Thymus (tissue), 11 donors: ENCODE data around the gene M6PR. TPM values are rescaled to one million over a fixed set of nuclear protein-coding genes. Genes with fewer than 3 reads are reported as not detected.
"Not testable (repeated sequence)": the region's sequence is repeated elsewhere in the genome, so short reads cannot be mapped to it uniquely, and the experiment has no call there.

ENCODE experiments used
- DNase-seq, 9 donors: peaks; one replicate each; pipeline ENCODE4 v3.0.0-alpha.2; 2013; ENCODE audit warnings: low spot score in 9 of 9, low read depth in 6 of 9, missing footprints in 1 of 9
- H3K27ac ChIP-seq, 2 donors: one replicate each; pipeline ENCODE4 v1.5.1; 2013; ENCODE audit warnings: control low read depth in 1 of 2, low read depth in 1 of 2, low read length in 1 of 2, mild to moderate bottlenecking in 1 of 2, moderate library complexity in 1 of 2
- H3K27me3 ChIP-seq, 2 donors: one replicate each; pipeline ENCODE4 v1.5.1; 2013; ENCODE audit warnings: low read length in 1 of 2; ENCODE audit not compliant: control insufficient read depth in 2 of 2, insufficient read depth in 1 of 2
- H3K36me3 ChIP-seq, 2 donors: one replicate each; pipeline ENCODE4 v1.5.1; 2013; ENCODE audit warnings: low read length in 1 of 2, mild to moderate bottlenecking in 1 of 2, moderate library complexity in 1 of 2; ENCODE audit not compliant: control insufficient read depth in 2 of 2, insufficient read depth in 2 of 2
- H3K4me1 ChIP-seq, 2 donors: one replicate each; pipeline ENCODE4 v1.5.1; 2013; ENCODE audit warnings: low read length in 2 of 2; ENCODE audit not compliant: control insufficient read depth in 2 of 2, insufficient read depth in 2 of 2
- H3K4me3 ChIP-seq, 2 donors: one replicate each; pipeline ENCODE4 v1.5.1; 2013; ENCODE audit warnings: low read length in 2 of 2, control low read depth in 1 of 2, mild to moderate bottlenecking in 1 of 2
- H3K9me3 ChIP-seq, 2 donors: one replicate each; pipeline ENCODE4 v1.5.1; 2013; ENCODE audit warnings: low read length in 1 of 2, mild to moderate bottlenecking in 1 of 2; ENCODE audit not compliant: control insufficient read depth in 2 of 2, insufficient read depth in 1 of 2
- WGBS: extraction: QIAGEN DNeasy Blood & Tissue Kit; methylation state at CpG from one replicate; pipeline ENCODE4 v1.1.7; 2013; 5-methylcytosine and 5-hydroxymethylcytosine counted together
- polyA plus RNA-seq: library from polyadenylated mRNA; stranded (reverse); fragments of 200-250 nt; gene quantifications from one replicate; pipeline ENCODE4 v1.2.3, GENCODE V29; 2013
- total RNA-seq: library from RNA; stranded (reverse); fragments of 120-200 nt; gene quantifications from one replicate; pipeline ENCODE4 v1.2.4, GENCODE V29; 2013
- donor health status: healthy.

The M6PR gene
- total and polyA plus RNA-seq, 2 donors: 101 to 166 TPM

GRCh38 chr12:8919643-8920042, 29.8 kb downstream of the M6PR start:
- Histone ChIP-seq H3K4me1 (peaks cover 9 to 10% of the 10 kb centered on the region in 2 donors), H3K36me3 (peaks cover 33 to 40% of the 10 kb centered on the region in 2 donors)
- H3K27ac ChIP-seq, H3K4me3 ChIP-seq, H3K9me3 ChIP-seq, DNase-seq, H3K27me3 ChIP-seq: not testable (repeated sequence)
- WGBS: 96% methylated on average over 4 of the region's 4 CpGs

- 100% methylated on average over 1 of the region's 1 CpG for WGBS
- Histone ChIP-seq H3K4me3 (no peak overlapping the region), H3K27me3 (no peaks in the 10 kb centered on the region), H3K9me3 (no peaks in the 10 kb centered on the region), H3K36me3 (peaks cover 26 to 32% of the 10 kb centered on the region in 2 donors), H3K27ac (no peak overlapping the region), H3K4me1 (peaks cover 10 to 21% of the 10 kb centered on the region in 2 donors)
- no peak for DNase-seq
These were observed 31.7 kb downstream of the M6PR start for GRCh38 chr12:8917751-8918150.

DNA sequence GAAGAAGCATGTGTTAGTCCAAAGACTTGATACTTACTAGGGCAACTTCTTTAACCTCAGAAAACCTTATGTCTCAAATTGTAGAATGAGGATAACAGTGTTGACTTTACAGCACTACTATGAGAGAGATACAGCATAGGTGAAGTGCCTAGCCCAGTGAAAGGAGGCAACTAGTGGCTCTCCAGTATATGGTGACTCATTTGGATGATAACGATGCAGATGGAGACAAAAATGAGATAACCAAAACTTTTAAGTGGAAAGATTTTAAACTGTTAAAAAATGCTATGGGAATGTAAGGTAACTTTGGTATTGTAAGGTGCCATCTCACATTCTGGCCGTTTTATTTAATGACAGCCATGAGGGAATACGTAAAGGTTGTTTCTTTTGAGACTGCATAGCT, 32.4 kb downstream of the M6PR start:
- peaks cover 10 to 21% of the 10 kb centered on the region in 2 donors for H3K4me1 ChIP-seq
- H3K27me3 ChIP-seq: no peaks in the 10 kb centered on the region
- H3K27ac ChIP-seq: no peak overlapping the region
- H3K9me3 ChIP-seq: no peaks in the 10 kb centered on the region
- DNase-seq: no peak
- H3K36me3 ChIP-seq: peaks cover 21 to 26% of the 10 kb centered on the region in 2 donors
- WGBS: 98% methylated on average over 3 of the region's 3 CpGs
- no peak overlapping the region for H3K4me3 ChIP-seq

DNA sequence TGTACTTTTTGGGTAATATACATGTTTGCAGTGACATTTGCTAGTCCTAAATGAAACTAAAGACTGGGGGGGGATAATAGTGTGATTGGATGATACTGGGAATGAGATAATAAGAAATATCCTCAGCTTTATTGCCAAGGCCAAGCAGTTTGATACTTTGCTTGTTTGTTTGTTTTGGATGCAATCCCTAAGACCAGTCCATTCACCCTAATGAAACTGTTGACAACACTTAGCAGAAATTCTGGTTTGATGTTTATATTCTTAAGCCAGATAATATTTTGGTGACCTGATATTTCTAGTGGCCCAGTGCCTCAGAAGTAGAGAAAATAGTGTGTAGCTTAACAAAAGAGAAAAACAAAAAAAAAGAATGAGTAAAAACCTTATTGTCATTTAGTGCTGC, 33.3 kb downstream of the M6PR start:
- no peak overlapping the region for H3K27ac ChIP-seq

DNA sequence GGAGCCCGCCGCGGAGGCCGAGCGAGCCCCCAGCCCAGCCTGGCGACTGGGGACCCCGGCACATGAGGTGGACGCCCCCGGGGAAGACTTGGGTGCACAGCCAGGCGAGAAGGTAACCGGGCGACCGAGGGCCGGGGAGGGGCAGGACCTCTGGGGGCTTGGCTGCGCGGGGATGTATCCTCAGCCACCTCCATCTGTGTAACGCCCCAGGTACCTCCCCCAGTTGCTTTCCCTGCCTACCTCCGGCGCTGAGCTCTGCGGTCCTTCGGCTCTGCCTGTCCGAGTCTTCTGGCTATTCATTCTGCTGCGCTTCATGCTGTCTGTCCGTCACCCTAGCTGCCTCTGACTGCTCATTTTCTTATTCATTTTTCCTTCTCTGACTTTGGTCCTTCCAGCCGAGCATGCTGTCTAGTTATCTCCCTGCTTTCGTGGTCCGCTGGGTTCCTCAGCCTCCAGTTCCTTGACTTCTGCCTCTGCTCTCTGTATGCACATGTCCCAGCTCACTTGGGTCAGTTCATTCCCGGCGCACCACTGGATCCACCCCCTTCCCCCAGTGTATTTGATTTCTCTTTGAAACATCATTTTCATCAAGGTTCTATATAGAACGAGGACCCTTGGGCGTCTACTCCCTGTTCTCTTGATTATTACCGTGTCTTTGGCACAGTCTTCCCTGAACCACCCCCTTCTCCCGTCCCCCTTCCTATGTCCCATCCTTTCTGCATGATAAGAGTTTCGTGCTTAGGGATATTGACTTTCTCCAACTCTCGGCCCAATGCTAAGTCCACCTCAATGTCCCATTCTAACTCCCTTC, 34.5 kb downstream of the M6PR start:
- 5% methylated on average over 29 of the region's 35 CpGs for WGBS
- peak in 8 of 9 donors; percentile 37 to 81 (median 57) for DNase-seq
- Histone ChIP-seq H3K36me3 (peaks cover 10 to 13% of the 10 kb centered on the region in 2 donors), H3K4me1 (peaks cover 10 to 21% of the 10 kb centered on the region in 2 donors), H3K4me3 (peak overlapping the region; percentile 68 to 80), H3K9me3 (no peaks in the 10 kb centered on the region), H3K27me3 (no peaks in the 10 kb centered on the region), H3K27ac (peak overlapping the region in 1 of 2 donors; percentile 71)

More for the DNA sequence above, 33.3 kb downstream of the M6PR start:
- H3K27me3 ChIP-seq: no peaks in the 10 kb centered on the region
- no peaks in the 10 kb centered on the region for H3K9me3 ChIP-seq
- no peak for DNase-seq
- H3K4me3 ChIP-seq: no peak overlapping the region
- peaks cover 14 to 18% of the 10 kb centered on the region in 2 donors for H3K36me3 ChIP-seq
- H3K4me1 ChIP-seq: peaks cover 10 to 21% of the 10 kb centered on the region in 2 donors

GRCh38 chr12:8914033-8914715, 35.3 kb downstream of the M6PR start, which contains the start of gene PHC1:
Gene PHC1 (plus strand): TSS chr12:8914509. CDS start chr12:8917678, 3,169 bp downstream.
- WGBS: 1% methylated on average over 35 of the region's 57 CpGs
- not testable (repeated sequence) for H3K36me3 ChIP-seq, H3K9me3 ChIP-seq, H3K27me3 ChIP-seq
- H3K27ac ChIP-seq: peak within 1 kb of the TSS; percentile 90 to 92
- peak; percentile 43 to 88 (median 75) for DNase-seq
- H3K4me1 ChIP-seq: peaks cover 10 to 21% of the 10 kb centered on the region in 2 donors
- peak within 1 kb of the TSS; percentile 68 to 80 for H3K4me3 ChIP-seq

GRCh38 chr12:8913702-8914032, 35.8 kb downstream of the M6PR start:
- Histone ChIP-seq H3K27ac (peak overlapping the region; percentile 90 to 92), H3K4me3 (peak overlapping the region; percentile 58 to 68), H3K36me3 (peaks cover 2 to 4% of the 10 kb centered on the region in 2 donors), H3K9me3 (no peaks in the 10 kb centered on the region), H3K27me3 (no peaks in the 10 kb centered on the region), H3K4me1 (peaks cover 10 to 21% of the 10 kb centered on the region in 2 donors)
- WGBS: 59% methylated on average over 6 of the region's 6 CpGs
- DNase-seq: no peak

- DNase-seq: peak in 2 of 9 donors; percentile 21 to 57
- 73% methylated on average over 9 of the region's 9 CpGs for WGBS
- H3K36me3 ChIP-seq: no peaks in the 10 kb centered on the region
- H3K27me3 ChIP-seq: no peaks in the 10 kb centered on the region
- no peaks in the 10 kb centered on the region for H3K9me3 ChIP-seq
- no peak overlapping the region for H3K4me3 ChIP-seq
- peaks cover 10 to 21% of the 10 kb centered on the region in 2 donors for H3K4me1 ChIP-seq
- H3K27ac ChIP-seq: peak overlapping the region in 1 of 2 donors; percentile 90
These were observed 36.5 kb downstream of the M6PR start for GRCh38 chr12:8912914-8913313.
